Stimulated activated CD4-positive, alpha-beta T cell treated with anti-CD3 and anti-CD28 coated beads, Interleukin-12 subunit alpha, Interleukin-12 subunit beta, amount 100 ng/mL, for 4 hours (primary cell): ENCODE measurements around the gene TMEM147.

ENCODE experiments used
- DNase-seq: peaks from one replicate; pipeline ENCODE4 v3.0.0-alpha.2; 2020

Gene TMEM147

GRCh38 chr19:35521124-35521743, 24.2 kb upstream of the TMEM147 start:
- DNase-seq, result no peak

- DNase-seq, result no peak
Measured at GRCh38 chr19:35522745-35523327, 22.6 kb upstream of the TMEM147 start.

- no peak for DNase-seq
Measured at GRCh38 chr19:35524181-35524837, 21.1 kb upstream of the TMEM147 start.

GRCh38 chr19:35525873-35526272, 19.6 kb upstream of the TMEM147 start:
- DNase-seq, result no peak

GRCh38 chr19:35528218-35529038, 17.0 kb upstream of the TMEM147 start, which contains the start of gene SBSN:
TSS of gene SBSN (minus strand) at chr19:35528311. CDS start at chr19:35528281, 30 bp downstream.
- no peak for DNase-seq

GRCh38 chr19:35529241-35530218, 15.9 kb upstream of the TMEM147 start:
- no peak for DNase-seq

GRCh38 chr19:35531291-35531690, 14.1 kb upstream of the TMEM147 start:
- no peak for DNase-seq

- DNase-seq, result no peak
Measured at GRCh38 chr19:35533201-35533821, 12.1 kb upstream of the TMEM147 start, which contains the start of gene GAPDHS. TSS of gene GAPDHS (plus strand) at chr19:35533456. CDS start at chr19:35533528, 72 bp downstream.

GRCh38 chr19:35533822-35534392, 11.5 kb upstream of the TMEM147 start:
- DNase-seq, result no peak

- no peak for DNase-seq
Measured at GRCh38 chr19:35534803-35535480, 10.5 kb upstream of the TMEM147 start.

GRCh38 chr19:35539314-35539713, 6.1 kb upstream of the TMEM147 start:
- no peak for DNase-seq

- no peak for DNase-seq
Measured at GRCh38 chr19:35539850-35540249, 5.6 kb upstream of the TMEM147 start.

- no peak for DNase-seq
Measured at GRCh38 chr19:35540356-35540927, 5.0 kb upstream of the TMEM147 start.

- no peak for DNase-seq
Measured at GRCh38 chr19:35542209-35542608, 3.2 kb upstream of the TMEM147 start.

GRCh38 chr19:35543280-35544109, 1.9 kb upstream of the TMEM147 start:
- no peak for DNase-seq

- DNase-seq, result no peak
Measured at GRCh38 chr19:35544110-35544802, 1.2 kb upstream of the TMEM147 start.

GRCh38 chr19:35545855-35546381, 492 bp downstream of the TMEM147 start:
- peak; percentile 67 for DNase-seq

- no peak for DNase-seq
Measured at GRCh38 chr19:35546532-35546931, 1.1 kb downstream of the TMEM147 start.
